ENCODE measurements around the gene RGS11. TPM values are rescaled to one million over a fixed set of nuclear protein-coding genes. Genes with fewer than 3 reads are reported as not detected.
"Not testable (repeated sequence)": the region's sequence is repeated elsewhere in the genome, so short reads cannot be mapped to it uniquely, and the experiment has no call there.

Gene RGS11
- total RNA-seq, 1 donor from 2014 or later = 0.52 TPM

- peak within 1 kb of the TSS; percentile 74 to 94 (median 93) for H3K4me3 ChIP-seq (ENCODE audit: low read length in 3 of 3)
- no peaks in the 10 kb centered on the region for H3K36me3 ChIP-seq (ENCODE audit: control insufficient read depth in 3 of 3, insufficient read depth in 3 of 3, low read length in 3 of 3)
- no peaks in the 10 kb centered on the region for H3K27me3 ChIP-seq (ENCODE audit: control insufficient read depth in 3 of 3, insufficient read depth in 3 of 3, low read length in 3 of 3)
- peak within 1 kb of the TSS; percentile 95 to 99 (median 97) for H3K9ac ChIP-seq (ENCODE audit: low read depth in 1 of 3, low read length in 3 of 3)
- peak within 1 kb of the TSS; percentile 98 for H3K27ac ChIP-seq (ENCODE audit: low read depth, low read length)
- H3K9me3 ChIP-seq (ENCODE audit: control insufficient read depth in 3 of 3, low read length in 3 of 3) = no peaks in the 10 kb centered on the region
- H3K4me1 ChIP-seq (ENCODE audit: control insufficient read depth in 3 of 3, insufficient read depth in 3 of 3, low read length in 3 of 3) = peaks cover 6 to 14% (median 14%) of the 10 kb centered on the region in 3 donors
Observed at GRCh38 chr16:234468-235305, 41.1 kb downstream of the RGS11 start, which contains the start of gene FAM234A. Gene FAM234A, plus strand, starts transcription at chr16:234821. Its CDS starts 19,593 bp downstream, at chr16:254414.

GRCh38 chr16:230949-231348 is 44.8 kb downstream of the RGS11 start:
- Histone ChIP-seq H3K36me3 (ENCODE audit: control insufficient read depth in 3 of 3, insufficient read depth in 3 of 3, low read length in 3 of 3) (peaks cover 9 to 19% (median 11%) of the 10 kb centered on the region in 3 donors), H3K9me3 (ENCODE audit: control insufficient read depth in 3 of 3, low read length in 3 of 3) (no peaks in the 10 kb centered on the region), H3K4me1 (ENCODE audit: control insufficient read depth in 3 of 3, insufficient read depth in 3 of 3, low read length in 3 of 3) (peaks cover 17 to 31% (median 28%) of the 10 kb centered on the region in 3 donors), H3K27me3 (ENCODE audit: control insufficient read depth in 3 of 3, insufficient read depth in 3 of 3, low read length in 3 of 3) (no peaks in the 10 kb centered on the region), H3K9ac (ENCODE audit: low read depth in 1 of 3, low read length in 3 of 3) (no peak overlapping the region), H3K27ac (ENCODE audit: low read depth, low read length) (no peak overlapping the region), H3K4me3 (ENCODE audit: low read length in 3 of 3) (no peak overlapping the region)

GRCh38 chr16:230351-230750 is 45.4 kb downstream of the RGS11 start:
- not testable (repeated sequence) for H3K27me3 ChIP-seq (ENCODE audit: control insufficient read depth in 3 of 3, insufficient read depth in 3 of 3, low read length in 3 of 3); H3K27ac ChIP-seq (ENCODE audit: low read depth, low read length); H3K4me3 ChIP-seq (ENCODE audit: low read length in 3 of 3); H3K9me3 ChIP-seq (ENCODE audit: control insufficient read depth in 3 of 3, low read length in 3 of 3); H3K9ac ChIP-seq (ENCODE audit: low read depth in 1 of 3, low read length in 3 of 3)
- peaks cover 14 to 29% (median 23%) of the 10 kb centered on the region in 3 donors for H3K4me1 ChIP-seq (ENCODE audit: control insufficient read depth in 3 of 3, insufficient read depth in 3 of 3, low read length in 3 of 3)
- H3K36me3 ChIP-seq (ENCODE audit: control insufficient read depth in 3 of 3, insufficient read depth in 3 of 3, low read length in 3 of 3) = peaks cover 13 to 23% (median 14%) of the 10 kb centered on the region in 3 donors

GRCh38 chr16:229731-230281 is 45.9 kb downstream of the RGS11 start:
- Histone ChIP-seq H3K9ac (ENCODE audit: low read depth in 1 of 3, low read length in 3 of 3) (peak overlapping the region; percentile 95 to 97 (median 96)), H3K36me3 (ENCODE audit: control insufficient read depth in 3 of 3, insufficient read depth in 3 of 3, low read length in 3 of 3) (peaks cover 14 to 27% (median 18%) of the 10 kb centered on the region in 3 donors), H3K27ac (ENCODE audit: low read depth, low read length) (peak overlapping the region; percentile 94), H3K4me1 (ENCODE audit: control insufficient read depth in 3 of 3, insufficient read depth in 3 of 3, low read length in 3 of 3) (peaks cover 12 to 25% (median 20%) of the 10 kb centered on the region in 3 donors), H3K9me3 (ENCODE audit: control insufficient read depth in 3 of 3, low read length in 3 of 3) (no peaks in the 10 kb centered on the region), H3K4me3 (ENCODE audit: low read length in 3 of 3) (peak overlapping the region; percentile 77 to 96 (median 90)), H3K27me3 (ENCODE audit: control insufficient read depth in 3 of 3, insufficient read depth in 3 of 3, low read length in 3 of 3) (no peaks in the 10 kb centered on the region)

- peaks cover 12 to 22% (median 17%) of the 10 kb centered on the region in 3 donors for H3K4me1 ChIP-seq (ENCODE audit: control insufficient read depth in 3 of 3, insufficient read depth in 3 of 3, low read length in 3 of 3)
- H3K9me3 ChIP-seq (ENCODE audit: control insufficient read depth in 3 of 3, low read length in 3 of 3) = no peaks in the 10 kb centered on the region
- peak within 1 kb of the TSS; percentile 94 for H3K27ac ChIP-seq (ENCODE audit: low read depth, low read length)
- H3K36me3 ChIP-seq (ENCODE audit: control insufficient read depth in 3 of 3, insufficient read depth in 3 of 3, low read length in 3 of 3) = peaks cover 15 to 29% (median 21%) of the 10 kb centered on the region in 3 donors
- peak within 1 kb of the TSS; percentile 77 to 96 (median 90) for H3K4me3 ChIP-seq (ENCODE audit: low read length in 3 of 3)
- no peaks in the 10 kb centered on the region for H3K27me3 ChIP-seq (ENCODE audit: control insufficient read depth in 3 of 3, insufficient read depth in 3 of 3, low read length in 3 of 3)
- peak within 1 kb of the TSS; percentile 95 to 97 (median 96) for H3K9ac ChIP-seq (ENCODE audit: low read depth in 1 of 3, low read length in 3 of 3)
Observed at GRCh38 chr16:228852-229730, 46.7 kb downstream of the RGS11 start, which contains the start of gene LUC7L. Gene LUC7L, minus strand, starts transcription at chr16:229449. Its CDS starts 110 bp downstream, at chr16:229339.

- H3K4me3 ChIP-seq (ENCODE audit: low read length in 3 of 3) = peak overlapping the region; percentile 77 to 96 (median 90)
- no peaks in the 10 kb centered on the region for H3K9me3 ChIP-seq (ENCODE audit: control insufficient read depth in 3 of 3, low read length in 3 of 3)
- peaks cover 17 to 37% (median 27%) of the 10 kb centered on the region in 3 donors for H3K36me3 ChIP-seq (ENCODE audit: control insufficient read depth in 3 of 3, insufficient read depth in 3 of 3, low read length in 3 of 3)
- no peaks in the 10 kb centered on the region for H3K27me3 ChIP-seq (ENCODE audit: control insufficient read depth in 3 of 3, insufficient read depth in 3 of 3, low read length in 3 of 3)
- peak overlapping the region; percentile 94 for H3K27ac ChIP-seq (ENCODE audit: low read depth, low read length)
- peaks cover 12 to 20% (median 17%) of the 10 kb centered on the region in 3 donors for H3K4me1 ChIP-seq (ENCODE audit: control insufficient read depth in 3 of 3, insufficient read depth in 3 of 3, low read length in 3 of 3)
- peak overlapping the region; percentile 95 to 97 (median 96) for H3K9ac ChIP-seq (ENCODE audit: low read depth in 1 of 3, low read length in 3 of 3)
Observed at GRCh38 chr16:228151-228851, 47.4 kb downstream of the RGS11 start.

GRCh38 chr16:220021-220420 is 55.7 kb downstream of the RGS11 start:
- Histone ChIP-seq H3K4me1 (ENCODE audit: control insufficient read depth in 3 of 3, insufficient read depth in 3 of 3, low read length in 3 of 3) (no peaks in the 10 kb centered on the region), H3K36me3 (ENCODE audit: control insufficient read depth in 3 of 3, insufficient read depth in 3 of 3, low read length in 3 of 3) (peaks cover 25 to 54% (median 47%) of the 10 kb centered on the region in 3 donors)

More at GRCh38 chr16:220021-220420, 55.7 kb downstream of the RGS11 start:
- H3K9me3 ChIP-seq (ENCODE audit: control insufficient read depth in 3 of 3, low read length in 3 of 3) = no peaks in the 10 kb centered on the region
- H3K27ac ChIP-seq (ENCODE audit: low read depth, low read length) = no peak overlapping the region
- no peak overlapping the region for H3K9ac ChIP-seq (ENCODE audit: low read depth in 1 of 3, low read length in 3 of 3)
- no peaks in the 10 kb centered on the region for H3K27me3 ChIP-seq (ENCODE audit: control insufficient read depth in 3 of 3, insufficient read depth in 3 of 3, low read length in 3 of 3)
- H3K4me3 ChIP-seq (ENCODE audit: low read length in 3 of 3) = no peak overlapping the region

All from skeletal muscle tissue (tissue), 4 donors.